SHP77 treated with DMSO at 0.1 percent for 48 hours (cell line): ENCODE measurements around the gene RHOT2.

Experiments used
- DNase-seq: peaks from one replicate; lab custom pipeline; 2025; lab: John Stamatoyannopoulos, UW

Gene RHOT2

GRCh38 chr16:632486-633335, 35.2 kb upstream of the RHOT2 start:
- DNase-seq: no peak

- no peak for DNase-seq
Measured at GRCh38 chr16:633336-634050, 34.4 kb upstream of the RHOT2 start.

GRCh38 chr16:634051-634670, 33.8 kb upstream of the RHOT2 start:
- DNase-seq: no peak

GRCh38 chr16:634996-635395, 32.9 kb upstream of the RHOT2 start:
- no peak for DNase-seq

GRCh38 chr16:635573-636205, 32.2 kb upstream of the RHOT2 start:
- DNase-seq: no peak

GRCh38 chr16:636206-637080, 31.5 kb upstream of the RHOT2 start, which contains the start of gene METTL26:
TSS of gene METTL26 (minus strand) at chr16:636305. CDS start at chr16:636290, 15 bp downstream.
- peak; percentile 76 for DNase-seq

- no peak for DNase-seq
Measured at GRCh38 chr16:637081-638018, 30.6 kb upstream of the RHOT2 start.

GRCh38 chr16:638034-638543, 29.8 kb upstream of the RHOT2 start:
- no peak for DNase-seq

GRCh38 chr16:638836-639235, 29.1 kb upstream of the RHOT2 start:
- DNase-seq: no peak

- DNase-seq: no peak
Measured at GRCh38 chr16:640614-641013, 27.3 kb upstream of the RHOT2 start.

GRCh38 chr16:641326-642188, 26.4 kb upstream of the RHOT2 start, which contains the start of gene MCRIP2:
TSS of gene MCRIP2 (plus strand) at chr16:641828. CDS start at chr16:641992, 164 bp downstream.
- peak; percentile 33 for DNase-seq

GRCh38 chr16:642189-643049, 25.5 kb upstream of the RHOT2 start:
- DNase-seq: no peak

GRCh38 chr16:643050-643368, 24.9 kb upstream of the RHOT2 start:
- no peak for DNase-seq

- DNase-seq: no peak
Measured at GRCh38 chr16:644556-644955, 23.4 kb upstream of the RHOT2 start.

GRCh38 chr16:645852-646678, 21.9 kb upstream of the RHOT2 start:
- DNase-seq: no peak

GRCh38 chr16:646679-647172, 21.2 kb upstream of the RHOT2 start:
- no peak for DNase-seq
